HG03571 (cell line): ENCODE data around the gene HOXD11.

Experiments
- ATAC-seq: cut with Tn5 transposase; IDR thresholded peaks from one replicate; pipeline ENCODE4 v1.9.1; 2021; ENCODE audit not compliant: unreplicated experiment

HOXD11 gene

DNA sequence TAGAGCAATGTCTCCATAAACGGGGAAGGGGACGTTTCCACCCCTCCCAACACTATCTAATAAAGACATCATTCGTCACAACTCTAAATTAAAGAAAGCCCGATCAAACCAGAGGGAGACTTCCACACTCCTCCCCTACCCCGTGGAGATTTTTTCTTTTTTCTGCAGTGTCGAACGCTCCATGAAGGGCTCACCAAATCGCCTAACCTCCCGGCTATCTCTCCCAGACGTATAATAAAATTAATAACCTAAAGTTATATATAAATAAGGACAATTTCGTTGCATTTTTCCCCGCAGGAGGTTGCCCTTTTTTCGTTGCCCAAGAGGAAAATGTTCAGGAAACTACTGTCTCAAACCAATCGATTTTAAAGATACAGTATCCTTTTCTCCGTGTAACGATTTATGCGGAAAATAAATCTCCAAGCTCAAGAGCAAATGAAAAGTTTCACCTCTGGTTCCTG is 25.7 kb upstream of the HOXD11 start:
- no peak for ATAC-seq

- ATAC-seq, result no peak
Observed at GRCh38 chr2:176081837-176082524, 25.1 kb upstream of the HOXD11 start.

- no peak for ATAC-seq
Observed at GRCh38 chr2:176082525-176082823, 24.6 kb upstream of the HOXD11 start.

DNA sequence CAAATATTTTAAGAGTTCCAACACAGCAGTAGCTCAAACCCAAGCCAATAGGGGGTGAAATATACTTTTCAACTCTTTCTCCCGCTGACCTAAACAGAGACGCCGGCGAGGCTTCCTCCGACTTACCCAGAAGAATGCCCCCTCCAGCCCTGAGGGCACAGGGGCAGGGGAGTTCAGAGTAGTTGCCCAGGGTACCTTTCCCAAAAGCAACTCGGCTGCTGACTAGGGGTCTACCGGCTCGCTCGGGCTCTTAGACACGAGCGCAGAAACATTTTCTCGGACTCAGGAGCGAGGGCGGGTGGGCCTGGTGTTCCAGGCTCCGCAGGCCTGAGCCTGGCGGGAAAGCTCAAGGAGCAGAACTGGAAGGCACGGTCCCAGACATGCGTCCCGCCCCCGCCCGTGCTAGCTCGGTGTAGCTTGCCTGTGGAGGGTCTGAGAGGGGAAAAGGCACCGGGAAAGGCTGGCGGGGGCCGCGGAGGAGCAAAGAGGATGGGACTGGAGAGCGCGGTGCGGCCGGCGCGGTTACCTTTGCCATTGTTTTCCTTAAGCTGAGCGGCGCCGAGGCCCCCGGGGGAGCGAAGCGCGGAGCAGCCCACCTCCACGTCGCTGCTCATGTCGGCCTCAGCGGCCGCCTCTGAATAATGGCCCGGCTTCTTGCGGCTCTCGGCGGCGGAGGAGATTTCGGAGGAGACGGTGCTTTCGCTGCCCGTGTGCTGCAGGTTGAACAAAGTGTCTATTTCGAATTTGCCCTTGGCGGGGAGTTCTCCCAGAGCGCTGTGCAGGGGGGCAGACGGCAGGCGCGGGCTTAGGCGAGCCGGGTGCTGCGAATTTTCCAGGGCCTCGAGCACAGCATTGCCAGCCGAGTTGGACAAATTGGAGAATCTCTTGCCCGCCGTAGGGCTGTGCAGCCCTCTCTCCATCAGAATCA is 24.0 kb upstream of the HOXD11 start:
- no peak for ATAC-seq

- ATAC-seq, result no peak
Observed at GRCh38 chr2:176083796-176084261, 23.3 kb upstream of the HOXD11 start, which contains the start of gene EVX2. Gene EVX2, minus strand, starts transcription at chr2:176083962. Its CDS starts 186 bp downstream, at chr2:176083776.

DNA sequence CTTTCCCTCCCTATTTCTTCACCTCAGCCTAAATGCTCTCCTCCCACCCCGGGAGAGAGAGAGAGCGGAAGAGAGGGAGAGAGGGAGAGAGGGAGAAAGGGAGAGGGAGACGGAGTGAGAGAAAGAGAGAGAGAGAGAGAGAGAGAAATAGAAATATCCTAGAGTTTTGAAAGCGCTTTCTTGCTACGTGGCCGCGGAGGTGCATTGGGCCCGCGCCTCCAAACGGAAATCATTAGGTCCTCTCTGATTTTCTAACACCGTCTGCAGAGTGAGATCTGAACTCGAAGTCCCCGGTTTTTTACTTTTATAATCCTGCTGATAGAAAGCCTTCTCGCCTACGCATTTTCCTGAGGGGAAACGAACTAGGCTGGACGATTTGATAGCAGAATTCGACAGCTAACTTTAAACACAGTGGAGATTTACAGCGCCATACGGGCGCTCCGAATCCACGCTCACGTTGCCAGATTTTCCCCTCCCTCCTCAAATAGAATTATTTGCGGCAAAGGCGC is 22.4 kb upstream of the HOXD11 start:
- no peak for ATAC-seq

DNA sequence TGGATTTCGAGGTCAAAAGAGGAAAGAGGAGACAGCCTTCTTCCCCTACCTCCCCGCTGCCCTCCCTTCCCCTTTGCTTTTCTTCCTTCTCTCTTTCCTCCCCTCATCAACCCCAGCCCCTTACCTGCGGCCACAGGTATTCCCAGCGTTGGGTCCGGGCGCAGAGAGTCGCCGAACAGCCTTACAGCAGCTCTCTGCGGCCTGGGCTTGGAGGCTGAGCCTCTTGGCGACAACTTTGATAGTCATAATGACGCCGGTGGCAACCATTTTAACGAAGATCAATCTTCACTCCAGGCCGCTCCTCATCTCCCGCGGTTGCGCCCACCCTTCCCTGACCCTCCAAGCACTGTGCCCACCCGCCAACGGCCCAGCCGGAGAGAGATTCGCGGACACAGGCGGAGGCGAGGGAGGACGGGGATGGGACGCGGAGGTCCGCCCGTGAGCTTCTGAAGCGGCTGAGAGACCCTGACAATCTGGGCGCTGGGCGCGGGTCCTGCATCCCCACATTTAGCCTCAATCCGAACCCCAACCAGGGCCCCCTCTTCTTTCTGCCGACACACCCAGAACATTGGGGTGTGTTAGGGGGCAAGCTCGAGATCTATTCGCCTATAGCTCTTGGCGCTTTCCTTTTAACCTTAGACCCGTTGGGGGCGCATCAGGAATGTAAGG is 21.8 kb upstream of the HOXD11 start:
- ATAC-seq, result no peak

GRCh38 chr2:176085861-176086771 is 21.0 kb upstream of the HOXD11 start:
- ATAC-seq, result no peak

DNA sequence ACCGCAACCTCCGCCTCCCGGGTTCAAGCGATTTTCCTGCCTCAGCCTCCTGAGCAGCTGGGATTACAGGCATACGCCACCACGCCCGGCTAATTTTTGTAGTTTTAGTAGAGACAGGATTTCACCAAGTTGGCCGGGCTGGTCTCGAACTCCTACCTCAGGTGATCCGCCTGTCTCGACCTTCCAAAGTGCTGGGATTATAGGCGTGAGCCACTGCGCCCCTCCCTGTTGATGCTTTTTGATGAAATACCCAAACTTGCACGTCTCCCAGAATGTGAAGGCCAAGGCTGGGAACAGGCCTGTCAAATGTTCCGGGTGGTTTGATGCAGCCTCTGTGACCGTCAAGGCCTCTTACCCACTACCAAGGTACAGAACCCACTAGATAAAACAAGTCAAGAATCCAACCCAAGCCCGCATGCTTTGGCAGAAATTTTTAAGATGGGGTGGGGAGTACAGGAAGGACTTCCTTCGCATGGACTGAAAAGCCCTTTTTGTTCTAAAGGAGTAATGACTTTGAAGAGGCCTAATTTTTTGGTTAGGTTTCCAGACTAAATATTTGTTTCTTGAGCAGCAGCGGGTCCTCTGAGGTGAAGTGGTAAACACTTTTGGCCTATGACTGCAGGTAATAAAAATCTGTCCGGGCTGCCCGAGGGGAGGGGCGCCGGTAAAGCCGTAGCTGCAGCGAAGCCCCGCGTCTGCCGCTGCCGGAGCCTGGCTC is 19.6 kb upstream of the HOXD11 start:
- ATAC-seq, result no peak

DNA sequence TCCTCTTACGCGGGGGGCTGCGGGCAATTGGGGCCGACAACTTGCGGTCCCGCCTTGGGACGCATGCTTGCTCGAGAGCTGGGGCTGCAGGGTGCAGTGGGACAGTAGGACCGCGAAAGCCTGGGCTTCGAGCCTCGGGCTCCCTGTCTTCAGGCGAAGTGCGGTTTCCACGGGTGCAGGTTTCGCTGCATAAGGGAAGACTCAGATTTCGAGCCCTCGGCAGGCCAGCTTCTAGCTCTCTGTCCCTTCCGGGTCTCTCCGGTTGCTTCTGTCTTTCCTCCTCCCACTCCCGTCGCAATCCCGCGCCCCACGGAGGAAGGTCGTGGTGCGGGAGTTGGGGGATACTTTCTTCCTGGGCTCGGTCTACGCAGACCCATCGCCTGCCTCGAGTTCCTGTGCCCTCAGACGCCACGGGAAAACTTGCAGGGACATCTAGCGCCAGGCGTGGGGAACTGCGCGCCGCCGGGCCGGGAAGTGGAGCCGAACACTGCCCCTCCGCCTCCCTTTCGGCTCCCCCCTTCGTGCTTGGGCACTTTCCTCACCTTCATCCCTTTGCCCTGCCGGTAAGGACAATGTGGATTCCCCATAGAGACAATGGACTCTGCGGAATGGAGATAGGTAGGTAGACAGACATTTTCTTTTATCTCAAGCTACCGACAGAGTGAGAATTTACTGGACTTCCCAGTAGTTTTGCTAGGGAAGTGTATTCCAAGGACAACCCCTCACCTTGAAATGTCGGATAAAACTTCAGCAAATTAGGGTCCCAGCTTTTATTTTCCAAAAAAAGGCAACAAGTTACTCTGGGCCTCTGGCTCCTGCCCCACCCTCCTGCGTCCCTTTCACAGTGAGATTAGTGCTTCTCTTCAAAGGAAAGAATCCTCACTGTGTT is 18.8 kb upstream of the HOXD11 start:
- no peak for ATAC-seq

GRCh38 chr2:176088937-176089842 is 17.9 kb upstream of the HOXD11 start:
- ATAC-seq, result no peak

DNA sequence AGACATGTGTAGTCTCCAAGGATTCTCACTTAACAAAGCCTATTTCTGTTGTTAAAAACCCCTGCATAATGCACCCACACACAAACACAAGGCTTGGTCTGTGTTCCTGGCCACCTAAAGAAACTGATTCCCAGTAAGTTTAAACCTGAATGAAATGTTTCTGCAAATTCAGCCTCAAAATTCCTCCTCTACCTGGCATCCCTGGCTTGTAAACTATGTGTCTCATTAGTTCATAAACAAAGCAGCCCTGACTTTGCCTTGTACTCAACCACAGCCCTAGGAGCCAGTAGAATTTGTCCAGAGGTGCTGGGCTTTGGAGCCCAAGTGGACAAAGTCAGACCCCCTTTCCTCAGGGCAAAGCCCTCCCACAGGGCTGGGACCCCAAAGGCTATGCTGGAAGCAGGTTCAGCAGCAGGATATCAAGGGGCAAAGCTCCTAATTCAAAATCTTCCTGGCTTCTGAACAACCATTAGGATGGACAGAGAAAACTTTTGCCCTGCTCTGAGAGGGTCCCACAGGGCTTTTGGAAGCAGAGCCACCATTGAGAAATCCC is 17.2 kb upstream of the HOXD11 start:
- no peak for ATAC-seq

DNA sequence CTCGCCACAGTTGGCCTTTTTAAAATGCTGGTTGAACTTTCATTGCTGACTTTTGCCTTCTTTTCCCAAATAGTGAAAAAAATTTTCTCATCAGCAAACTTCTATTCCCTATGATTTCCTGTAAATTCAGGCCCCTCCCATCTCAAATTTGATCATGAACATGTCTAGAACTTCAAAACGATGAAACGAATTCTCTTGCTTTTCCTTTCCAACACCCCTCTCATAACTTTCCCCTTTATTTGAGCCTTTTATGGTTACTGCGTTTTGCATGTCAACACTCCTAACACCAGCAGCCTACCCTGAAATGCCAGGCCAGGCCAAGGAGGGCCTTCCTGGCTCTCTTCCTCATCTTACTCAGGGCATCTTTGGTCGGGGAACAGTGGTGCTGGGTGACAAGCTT is 16.2 kb upstream of the HOXD11 start:
- no peak for ATAC-seq

DNA sequence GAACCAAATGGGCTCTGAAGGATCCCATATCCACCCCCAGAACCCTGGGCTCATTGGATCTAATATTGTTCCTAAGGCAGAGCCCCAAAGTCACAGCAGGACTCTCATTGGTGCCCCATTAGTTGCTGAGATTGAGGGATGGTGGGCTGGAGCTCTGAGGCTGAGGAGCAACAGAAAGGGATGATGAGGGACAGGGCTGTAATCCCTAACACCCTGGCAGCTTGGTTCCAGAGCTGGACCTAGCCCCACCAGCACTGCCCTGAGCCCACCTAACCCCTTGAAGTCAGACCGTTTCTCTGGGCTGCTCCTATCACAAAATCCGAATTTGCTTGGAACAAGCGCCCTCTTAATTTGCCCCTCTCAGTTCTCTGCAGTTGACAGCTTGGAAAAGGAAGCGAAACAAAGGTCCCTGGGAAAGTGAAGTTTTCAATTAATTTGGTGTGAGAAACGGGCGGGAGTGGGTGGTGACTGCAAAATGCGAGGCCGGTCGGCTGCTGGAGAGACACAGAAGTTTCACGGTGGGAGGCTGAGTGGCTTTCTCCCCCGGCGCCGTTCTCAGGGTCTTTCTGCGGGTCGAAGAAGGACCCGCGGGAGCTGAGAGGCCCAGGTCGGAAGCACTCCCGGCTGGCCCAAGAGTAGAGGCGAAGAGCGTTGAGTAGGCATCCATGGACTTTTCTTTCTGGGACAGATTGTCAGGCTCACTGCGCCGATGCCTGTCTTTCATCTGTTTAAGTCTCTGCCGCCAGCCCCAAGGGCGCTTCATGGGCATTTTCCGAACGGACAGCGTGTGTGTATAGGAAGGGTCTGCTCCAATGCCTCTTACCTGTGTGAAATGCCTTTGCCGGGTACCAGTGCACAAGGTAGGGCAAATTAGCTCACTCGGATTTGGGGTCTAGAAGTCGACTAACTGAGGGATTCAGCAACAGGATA is 15.5 kb upstream of the HOXD11 start:
- no peak for ATAC-seq

DNA sequence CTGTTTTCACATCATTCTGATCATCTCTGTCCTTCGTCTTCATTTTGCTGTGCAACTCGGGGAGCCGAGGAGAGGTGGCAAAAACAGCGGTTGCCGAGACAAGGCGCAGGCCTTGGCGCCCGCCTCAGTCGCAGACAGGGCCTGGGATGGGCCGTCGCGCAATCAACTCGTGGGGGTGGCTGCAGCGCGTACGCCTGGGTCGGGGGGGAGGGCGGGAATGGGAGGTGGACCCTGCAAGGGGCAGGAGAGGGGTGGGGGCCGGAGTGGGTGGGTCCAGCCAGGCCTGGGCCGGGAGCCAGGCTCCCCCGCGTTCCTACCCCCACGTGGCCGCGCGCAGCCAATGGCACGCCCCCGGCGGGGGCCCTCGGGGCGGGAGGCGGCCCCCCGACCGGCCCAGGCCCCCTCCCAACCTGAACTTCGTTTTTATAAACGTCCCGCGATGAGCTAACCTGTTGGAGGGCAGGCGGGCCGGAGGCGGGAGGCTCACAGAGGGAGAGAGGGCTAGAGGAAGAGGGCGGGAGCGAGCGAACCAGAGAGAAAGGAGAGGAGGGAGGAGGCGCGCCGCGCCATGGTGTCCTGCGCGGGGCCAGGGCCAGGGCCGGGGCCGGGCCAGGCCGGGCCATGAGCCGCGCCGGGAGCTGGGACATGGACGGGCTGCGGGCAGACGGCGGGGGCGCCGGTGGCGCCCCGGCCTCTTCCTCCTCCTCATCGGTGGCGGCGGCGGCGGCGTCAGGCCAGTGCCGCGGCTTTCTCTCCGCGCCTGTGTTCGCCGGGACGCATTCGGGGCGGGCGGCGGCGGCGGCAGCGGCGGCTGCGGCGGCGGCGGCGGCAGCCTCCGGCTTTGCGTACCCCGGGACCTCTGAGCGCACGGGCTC is 14.6 kb upstream of the HOXD11 start, which contains the start of gene HOXD13:
TSS of gene HOXD13 (plus strand) at position 452 of the 875 bp plus-strand sequence. CDS start at position 622, 170 bp downstream.
- ATAC-seq, result no peak
